Liver (tissue), 9 donors: ENCODE results near the gene HOPX. TPM values are rescaled to one million over a fixed set of nuclear protein-coding genes. Genes with fewer than 3 reads are reported as not detected.

Source experiments
- DNase-seq: peaks from one replicate; pipeline ENCODE4 v3.0.0-alpha.2; 2017; ENCODE audit warnings: low spot score
- H3K27ac ChIP-seq, 2 donors: one replicate each; pipeline ENCODE4 v1.7.0; 2013; ENCODE audit warnings: inconsistent platforms in 2 of 2, low read length in 2 of 2, control low read depth in 1 of 2, low read depth in 1 of 2, mild to moderate bottlenecking in 1 of 2
- H3K27me3 ChIP-seq, 4 donors: one replicate each; pipeline versions ENCODE4 v1.6.1 to v1.7.0; 2013; ENCODE audit warnings: low read length in 3 of 4, inconsistent platforms in 1 of 4, mild to moderate bottlenecking in 1 of 4, moderate library complexity in 1 of 4; ENCODE audit not compliant: control insufficient read depth in 4 of 4, insufficient read depth in 4 of 4
- H3K36me3 ChIP-seq, 4 donors: one replicate each; pipeline versions ENCODE4 v1.6.1 to v1.7.0; 2013; ENCODE audit warnings: low read length in 3 of 4, mild to moderate bottlenecking in 3 of 4, low read depth in 1 of 4, moderate library complexity in 1 of 4; ENCODE audit not compliant: control insufficient read depth in 4 of 4, insufficient read depth in 3 of 4
- H3K4me1 ChIP-seq, 4 donors: one replicate each; pipeline versions ENCODE4 v1.6.1 to v1.7.0; 2013; ENCODE audit warnings: low read length in 3 of 4, mild to moderate bottlenecking in 3 of 4, moderate library complexity in 1 of 4; ENCODE audit not compliant: control insufficient read depth in 4 of 4, insufficient read depth in 4 of 4
- H3K4me3 ChIP-seq, 3 donors: one replicate each; pipeline versions ENCODE4 v1.6.1 to v1.7.0; 2013; ENCODE audit warnings: low read length in 3 of 3, control low read depth in 1 of 3, low read depth in 1 of 3, mild to moderate bottlenecking in 1 of 3
- H3K9ac ChIP-seq, 2 donors: one replicate each; pipeline ENCODE4 v1.7.0; 2013; ENCODE audit warnings: low read length in 2 of 2, mild to moderate bottlenecking in 2 of 2, moderate library complexity in 2 of 2, control low read depth in 1 of 2, low read depth in 1 of 2
- H3K9me3 ChIP-seq, 4 donors: one replicate each; pipeline versions ENCODE4 v1.6.1 to v1.7.0; 2013; ENCODE audit warnings: low read length in 3 of 4; ENCODE audit not compliant: control insufficient read depth in 4 of 4
- ATF3 ChIP-seq: IDR thresholded peaks from 2 replicates; pipeline ENCODE4 v1.6.1; 2016; ENCODE audit warnings: antibody characterized with exemption
- CTCF ChIP-seq: fragments of 150-350 bp; IDR thresholded peaks from 2 replicates; pipeline ENCODE4 v1.5.1; 2017; ENCODE audit warnings: improper control_type of control experiment, low read depth, low read length; ENCODE audit not compliant: missing input control
- EGR1 ChIP-seq, 2 donors: IDR thresholded peaks; 2 replicates each; pipeline ENCODE4 v1.6.1; 2016 to 2018; ENCODE audit warnings: antibody characterized with exemption in 2 of 2, low read depth in 2 of 2
- FOXA1 ChIP-seq: IDR thresholded peaks from 2 replicates; pipeline ENCODE4 v1.6.1; 2016; ENCODE audit warnings: antibody characterized with exemption
- FOXA2 ChIP-seq: IDR thresholded peaks from 2 replicates; pipeline ENCODE4 v1.6.1; 2016; ENCODE audit warnings: antibody characterized with exemption
- HNF4A ChIP-seq, 2 donors: conservative IDR thresholded peaks; 2 replicates each; pipeline ENCODE4 v1.6.1; 2016; ENCODE audit warnings: antibody characterized with exemption in 2 of 2, mild to moderate bottlenecking in 2 of 2
- HNF4G ChIP-seq: IDR thresholded peaks from 2 replicates; pipeline ENCODE4 v1.6.1; 2016; ENCODE audit warnings: antibody characterized with exemption
- JUND ChIP-seq, 2 donors: IDR thresholded peaks; 2 replicates each; pipeline ENCODE4 v1.6.1; 2016; ENCODE audit warnings: antibody characterized with exemption in 2 of 2
- MAX ChIP-seq: IDR thresholded peaks from 2 replicates; pipeline ENCODE4 v1.6.1; 2016; ENCODE audit warnings: antibody characterized with exemption
- NR2F2 ChIP-seq: IDR thresholded peaks from 2 replicates; pipeline ENCODE4 v1.6.1; 2016; ENCODE audit warnings: antibody characterized with exemption
- RAD21 ChIP-seq, 2 donors: IDR thresholded peaks; 2 replicates each; pipeline ENCODE4 v1.6.1; 2016; ENCODE audit warnings: antibody characterized with exemption in 2 of 2, mild to moderate bottlenecking in 2 of 2
- REST ChIP-seq: IDR thresholded peaks from 2 replicates; pipeline ENCODE4 v1.6.1; 2016; ENCODE audit warnings: antibody characterized with exemption, mild to moderate bottlenecking
- RXRA ChIP-seq, 2 donors: IDR thresholded peaks; 2 replicates each; pipeline ENCODE4 v1.6.1; 2017 to 2018; ENCODE audit warnings: antibody characterized with exemption in 2 of 2, mild to moderate bottlenecking in 1 of 2
- SP1 ChIP-seq: IDR thresholded peaks from 2 replicates; pipeline ENCODE4 v1.6.1; 2018; ENCODE audit warnings: antibody characterized with exemption, mild to moderate bottlenecking
- TAF1 ChIP-seq: conservative IDR thresholded peaks from 2 replicates; pipeline ENCODE4 v1.6.1; 2016; ENCODE audit warnings: antibody characterized with exemption, mild to moderate bottlenecking
- YY1 ChIP-seq: IDR thresholded peaks from 2 replicates; pipeline ENCODE4 v1.6.1; 2016; ENCODE audit warnings: antibody characterized with exemption, mild to moderate bottlenecking
- ZBTB33 ChIP-seq: IDR thresholded peaks from 2 replicates; pipeline ENCODE4 v1.6.1; 2016; ENCODE audit warnings: antibody characterized with exemption
- WGBS: extraction: QIAGEN DNeasy Blood & Tissue Kit; methylation state at CpG from one replicate; pipeline ENCODE4 v1.1.7; 2013; 5-methylcytosine and 5-hydroxymethylcytosine counted together
- polyA plus RNA-seq, 2 donors: library from polyadenylated mRNA; stranded (reverse) in 1 of 2; unstranded in 1 of 2; fragments of 200-250 nt in 1 of 2; fragments of >200 nt in 1 of 2; fragmentation: Nextera tagmentation in 1 of 2; extraction: Ambion mirVana in 1 of 2; gene quantifications; one replicate each; pipeline versions ENCODE4 v1.2.1 to v1.2.3, GENCODE V29; 2013 to 2015
- total RNA-seq, 2 donors: library from RNA; depleted of rRNA; stranded (reverse); fragments of >200 nt; gene quantifications; one replicate each; pipeline ENCODE4 v1.2.3, GENCODE V29; 2014
- donor health status: healthy.
- donor health status: healthy.
- donor health status: healthy.
- donor health status: healthy.
- donor health status: healthy.

Gene HOPX
- total and polyA plus RNA-seq, 4 donors = 0.40 to 2.4 (median 0.63) TPM

GRCh38 chr4:56640621-56641493 lies 40.2 kb downstream of the HOPX start:
- no peak overlapping the region for H3K4me3 ChIP-seq
- no peaks in the 10 kb centered on the region for H3K27me3 ChIP-seq
- no peaks in the 10 kb centered on the region for H3K9me3 ChIP-seq
- no peak overlapping the region for H3K27ac ChIP-seq
- no peak for TF ChIP-seq FOXA2
- no peak for TF ChIP-seq ATF3
- no peak for TF ChIP-seq YY1
- no peak for TF ChIP-seq RXRA (IDR thresholded peaks at IDR 0.05)
- no peak for TF ChIP-seq RAD21 (IDR thresholded peaks at IDR 0.05)
- TF ChIP-seq TAF1 = no peak
- TF ChIP-seq ZBTB33 = no peak
- TF ChIP-seq MAX = no peak
- TF ChIP-seq CTCF = no peak
- no peak for TF ChIP-seq HNF4A (conservative IDR thresholded peaks at IDR 0.05)
- no peak for TF ChIP-seq HNF4G
- no peak for TF ChIP-seq EGR1 (IDR thresholded peaks at IDR 0.05; ENCODE audit: low read depth in 2 of 2)
- no peak for TF ChIP-seq NR2F2
- TF ChIP-seq JUND (IDR thresholded peaks at IDR 0.05) = no peak
- WGBS = 71% methylated on average over 5 of the region's 5 CpGs
- no peaks in the 10 kb centered on the region for H3K4me1 ChIP-seq
- H3K9ac ChIP-seq = no peak overlapping the region
- H3K36me3 ChIP-seq = no peaks in the 10 kb centered on the region
- no peak for DNase-seq

- Histone ChIP-seq H3K27me3 (no peaks in the 10 kb centered on the region), H3K4me3 (no peak overlapping the region), H3K4me1 (no peaks in the 10 kb centered on the region), H3K9ac (no peak overlapping the region), H3K36me3 (no peaks in the 10 kb centered on the region), H3K27ac (no peak overlapping the region), H3K9me3 (peaks cover 0 to 5% (median 0%) of the 10 kb centered on the region in 4 donors)
- DNase-seq = no peak
- TF ChIP-seq ATF3 = no peak
- no peak for TF ChIP-seq RAD21 (IDR thresholded peaks at IDR 0.05)
- no peak for TF ChIP-seq FOXA1
- no peak for TF ChIP-seq ZBTB33
- no peak for TF ChIP-seq EGR1 (IDR thresholded peaks at IDR 0.05; ENCODE audit: low read depth in 2 of 2)
- no peak for TF ChIP-seq CTCF
- no peak for TF ChIP-seq MAX
- TF ChIP-seq TAF1 = no peak
- TF ChIP-seq RXRA (IDR thresholded peaks at IDR 0.05) = no peak
- no peak for TF ChIP-seq HNF4G
- no peak for TF ChIP-seq SP1
- no peak for TF ChIP-seq YY1
- no peak for TF ChIP-seq REST
- TF ChIP-seq NR2F2 = no peak
- TF ChIP-seq JUND (IDR thresholded peaks at IDR 0.05) = no peak
- no peak for TF ChIP-seq HNF4A (conservative IDR thresholded peaks at IDR 0.05)
These were observed 43.3 kb downstream of the HOPX start for GRCh38 chr4:56637791-56638190.
